Measurements from ENCODE around the gene FIS1.
"Not testable (repeated sequence)": the region's sequence is repeated elsewhere in the genome, so short reads cannot be mapped to it uniquely, and the experiment has no call there.

Gene FIS1

GRCh38 chr7:101210143-101210542, 34.7 kb downstream of the FIS1 start:
- no peak for DNase-seq (ENCODE audit: low read depth, low spot score)
- no peak overlapping the region for H3K27ac ChIP-seq

GRCh38 chr7:101208794-101209193, 36.1 kb downstream of the FIS1 start:
- DNase-seq (ENCODE audit: low read depth, low spot score), result no peak

GRCh38 chr7:101207459-101207858, 37.4 kb downstream of the FIS1 start:
- H3K27ac ChIP-seq, result no peak overlapping the region
- no peak for DNase-seq (ENCODE audit: low read depth, low spot score)

More at GRCh38 chr7:101208794-101209193, 36.1 kb downstream of the FIS1 start:
- no peak overlapping the region for H3K27ac ChIP-seq

GRCh38 chr7:101206665-101207042, 38.2 kb downstream of the FIS1 start:
- H3K27ac ChIP-seq, result no peak overlapping the region
- no peak for DNase-seq (ENCODE audit: low read depth, low spot score)

- DNase-seq (ENCODE audit: low read depth, low spot score), result no peak
- no peak overlapping the region for H3K27ac ChIP-seq
These were observed 38.8 kb downstream of the FIS1 start for GRCh38 chr7:101205901-101206664.

GRCh38 chr7:101203740-101204738, 40.8 kb downstream of the FIS1 start:
- not testable (repeated sequence) for H3K27ac ChIP-seq; DNase-seq (ENCODE audit: low read depth, low spot score)

- DNase-seq (ENCODE audit: low read depth, low spot score), result no peak
- H3K27ac ChIP-seq, result no peak overlapping the region
These were observed 42.3 kb downstream of the FIS1 start for GRCh38 chr7:101202603-101202918.

GRCh38 chr7:101201695-101202602, 42.9 kb downstream of the FIS1 start:
- no peak for DNase-seq (ENCODE audit: low read depth, low spot score)
- no peak overlapping the region for H3K27ac ChIP-seq

- H3K27ac ChIP-seq, result no peak within 1 kb of the TSS
- DNase-seq (ENCODE audit: low read depth, low spot score), result no peak
These were observed 43.9 kb downstream of the FIS1 start, which contains the start of gene MOGAT3 for GRCh38 chr7:101200862-101201599. Gene MOGAT3, minus strand, starts transcription at chr7:101201036. Its CDS starts 182 bp downstream, at chr7:101200854.

GRCh38 chr7:101200504-101200861, 44.4 kb downstream of the FIS1 start:
- H3K27ac ChIP-seq, result no peak overlapping the region
- DNase-seq (ENCODE audit: low read depth, low spot score), result no peak

- not testable (repeated sequence) for DNase-seq (ENCODE audit: low read depth, low spot score); H3K27ac ChIP-seq
These were observed 45.4 kb downstream of the FIS1 start for GRCh38 chr7:101199522-101199921.

GRCh38 chr7:101198476-101198875, 46.4 kb downstream of the FIS1 start:
- DNase-seq (ENCODE audit: low read depth, low spot score), result no peak
- H3K27ac ChIP-seq, result no peak overlapping the region

GRCh38 chr7:101197991-101198390, 46.9 kb downstream of the FIS1 start:
- no peak overlapping the region for H3K27ac ChIP-seq
- no peak for DNase-seq (ENCODE audit: low read depth, low spot score)

- H3K27ac ChIP-seq, result no peak overlapping the region
- DNase-seq (ENCODE audit: low read depth, low spot score), result no peak
These were observed 49.0 kb downstream of the FIS1 start for GRCh38 chr7:101195884-101196283.

All from epithelial cell of prostate (primary cell).